GM19193 (cell line): Measurements from ENCODE around the gene LRRC10.

Source experiments
- POLR2A ChIP-seq: IDR thresholded peaks from 4 replicates; pipeline ENCODE4 v1.6.1; 2011; ENCODE audit not compliant: insufficient read depth, insufficient read length; ENCODE audit errors: extremely low read depth

Gene LRRC10

GRCh38 chr12:69589082-69589481, 21.6 kb downstream of the LRRC10 start:
- no peak for TF ChIP-seq POLR2A

- TF ChIP-seq POLR2A: no peak
Measured at GRCh38 chr12:69588527-69588926, 22.2 kb downstream of the LRRC10 start.

GRCh38 chr12:69585189-69586062, 25.3 kb downstream of the LRRC10 start, which contains the start of gene CCT2:
TSS of gene CCT2 (plus strand) at chr12:69585459. CDS start at chr12:69585522, 63 bp downstream.
- TF ChIP-seq POLR2A: peak; percentile 97

GRCh38 chr12:69583203-69583602, 27.5 kb downstream of the LRRC10 start:
- TF ChIP-seq POLR2A: no peak

GRCh38 chr12:69580074-69580473, 30.6 kb downstream of the LRRC10 start:
- TF ChIP-seq POLR2A: no peak

- no peak for TF ChIP-seq POLR2A
Measured at GRCh38 chr12:69579029-69579428, 31.7 kb downstream of the LRRC10 start.

- no peak for TF ChIP-seq POLR2A
Measured at GRCh38 chr12:69578283-69578682, 32.4 kb downstream of the LRRC10 start.

GRCh38 chr12:69575346-69575745, 35.4 kb downstream of the LRRC10 start:
- no peak for TF ChIP-seq POLR2A

- TF ChIP-seq POLR2A: no peak
Measured at GRCh38 chr12:69570545-69571399, 39.9 kb downstream of the LRRC10 start.

GRCh38 chr12:69570000-69570516, 40.6 kb downstream of the LRRC10 start:
- no peak for TF ChIP-seq POLR2A

GRCh38 chr12:69569236-69569635, 41.5 kb downstream of the LRRC10 start:
- TF ChIP-seq POLR2A: no peak

GRCh38 chr12:69566603-69567002, 44.1 kb downstream of the LRRC10 start:
- TF ChIP-seq POLR2A: no peak

- no peak for TF ChIP-seq POLR2A
Measured at GRCh38 chr12:69563166-69563762, 47.4 kb downstream of the LRRC10 start.
